Melanocyte of skin (primary cell): Measurements from ENCODE around the gene NRG3. TPM values are rescaled to one million over a fixed set of nuclear protein-coding genes. Genes with fewer than 3 reads are reported as not detected.

Source experiments
- small RNA-seq, 2 donors: library from RNA; depleted of rRNA; stranded (forward); fragments of <200 nt; gene quantifications; one replicate each; pipeline ENCODE3, GENCODE V24; 2012
- total RNA-seq, 2 donors: library from RNA; depleted of rRNA; stranded (reverse); fragments of >200 nt; gene quantifications; 2 replicates each; pipeline ENCODE4 v1.2.3, GENCODE V29; 2012

The NRG3 gene
- 1 to 10 TPM in 1 of 2 donors, under 1 TPM in 1; 0.67 to 1.0 TPM for total RNA-seq

DNA sequence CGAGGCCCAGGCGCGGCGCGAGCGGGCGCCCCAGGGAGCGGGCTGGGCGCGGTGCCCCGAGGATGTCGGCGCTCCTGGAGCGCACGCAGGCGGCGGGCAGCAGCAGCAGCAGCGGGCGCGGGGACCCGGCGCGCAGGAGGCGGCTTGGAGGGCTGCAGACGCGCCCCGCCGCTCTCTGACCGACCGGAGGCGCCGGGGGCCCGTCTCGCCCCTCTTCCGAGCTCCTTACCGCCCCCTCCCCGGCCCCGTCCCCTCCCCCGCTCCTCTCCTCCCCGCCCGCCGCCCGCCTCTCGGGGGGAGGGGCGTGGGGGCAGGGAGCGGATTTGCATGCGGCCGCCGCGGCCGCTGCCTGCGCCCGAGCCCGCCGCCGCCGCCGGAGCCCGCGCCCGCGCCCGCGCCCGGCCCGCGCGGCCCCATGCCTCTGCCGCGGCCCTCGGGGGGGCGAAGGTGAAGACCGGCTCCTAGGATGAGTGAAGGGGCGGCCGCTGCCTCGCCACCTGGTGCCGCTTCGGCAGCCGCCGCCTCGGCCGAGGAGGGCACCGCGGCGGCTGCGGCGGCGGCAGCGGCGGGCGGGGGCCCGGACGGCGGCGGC, at the start of gene NRG3:
TSS of gene NRG3 (plus strand) at position 320 of the 592 bp plus-strand sequence.

Small RNA genes lying within 50 kb of the gene (small RNA-seq; reads per million reads assigned to genes)
- 0 reads per million in 2 donors for gene RNU6-441P
